Body of pancreas (tissue), 4 donors: ENCODE measurements around the gene CARD14. TPM values are rescaled to one million over a fixed set of nuclear protein-coding genes. Genes with fewer than 3 reads are reported as not detected.

Experiments used
- ATAC-seq: fragments of 150-250 bp; one replicate; pipeline ENCODE4 v1.9.1; 2016
- DNase-seq, 4 donors: peaks; one replicate each; pipeline ENCODE4 v3.0.0-alpha.2; 2019
- H3K27ac ChIP-seq, 4 donors: fragments of 200-600 bp; sonication (generic); 1 replicate in 3 of 4; 2 replicates in 1 of 4; pipeline versions ENCODE4 v1.5.1 to v1.6.1; 2016 to 2019; ENCODE audit warnings: mild to moderate bottlenecking in 1 of 4, mixed read lengths in 1 of 4, moderate library complexity in 1 of 4
- H3K27me3 ChIP-seq, 2 donors: fragments of 200-600 bp; sonication (generic); one replicate each; pipeline ENCODE4 v1.6.0; 2016; ENCODE audit warnings: mild to moderate bottlenecking in 1 of 2
- H3K36me3 ChIP-seq, 2 donors: fragments of 200-600 bp; sonication (generic); replicated peaks in 1 of 2; 2 replicates each; pipeline ENCODE4 v1.5.1; 2016; ENCODE audit warnings: low read depth in 2 of 2; ENCODE audit not compliant: insufficient read depth in 1 of 2
- H3K4me1 ChIP-seq: fragments of 200-600 bp; sonication (generic); one replicate; pipeline ENCODE4 v1.6.0; 2016
- H3K4me3 ChIP-seq, 2 donors: fragments of 200-600 bp; sonication (generic); 1 replicate in 1 of 2; 2 replicates in 1 of 2; pipeline ENCODE4 v1.5.1; 2016 to 2019
- H3K9me3 ChIP-seq, 3 donors: fragments of 200-600 bp; sonication (generic); 1 replicate in 2 of 3; 2 replicates in 1 of 3; pipeline ENCODE4 v1.5.1; 2016
- POLR2A ChIP-seq, 3 donors: fragments of 450-650 bp; IDR thresholded peaks; one replicate each; pipeline ENCODE4 v1.6.1; 2016; ENCODE audit warnings: antibody characterized with exemption in 3 of 3, mild to moderate bottlenecking in 2 of 3
- WGBS, 2 donors: methylation state at CpG; one replicate each; pipeline ENCODE4 v1.1.5; 2017; 5-methylcytosine and 5-hydroxymethylcytosine counted together
- intact Hi-C: fragments of 100-400 bp; cut with DNase I; formaldehyde crosslinking; loops from one replicate; pipeline ENCODE4 v1.15.1; 2023
- total RNA-seq, 2 donors: library from RNA; depleted of rRNA; stranded (reverse); fragments of >200 nt; gene quantifications; one replicate each; pipeline ENCODE4 v1.1.0, GENCODE V29; 2016
- TF ChIP-seq, protein P1 (sequence below), 7 experiments: fragments of 450-650 bp in 4 of 7; fragments of 200-600 bp in 3 of 7; sonication (generic) in 3 of 7; IDR thresholded peaks; one replicate each; pipeline ENCODE4 v1.5.1; 2016 to 2019; ENCODE audit warnings: antibody characterized with exemption in 7 of 7

CARD14 gene
- total RNA-seq, 2 donors from 2014 or later: not detected

GRCh38 chr17:80189611-80190010 is 19.8 kb downstream of the CARD14 start:
- Histone ChIP-seq H3K36me3 (no peaks in the 10 kb centered on the region), H3K27me3 (no peaks in the 10 kb centered on the region), H3K9me3 (no peaks in the 10 kb centered on the region), H3K27ac (no peak overlapping the region), H3K4me3 (no peak overlapping the region), H3K4me1 (peaks cover 21% of the 10 kb centered on the region)
- DNase-seq (no peak), ATAC-seq (no peak)
- intact Hi-C loops: no loop called here
- 82 to 84% methylated on average over 12 to 21 of the region's 23 CpGs for WGBS, 2 donors
- TF ChIP-seq POLR2A (IDR thresholded peaks at IDR 0.05): no peak
- TF ChIP-seq, protein P1, sequence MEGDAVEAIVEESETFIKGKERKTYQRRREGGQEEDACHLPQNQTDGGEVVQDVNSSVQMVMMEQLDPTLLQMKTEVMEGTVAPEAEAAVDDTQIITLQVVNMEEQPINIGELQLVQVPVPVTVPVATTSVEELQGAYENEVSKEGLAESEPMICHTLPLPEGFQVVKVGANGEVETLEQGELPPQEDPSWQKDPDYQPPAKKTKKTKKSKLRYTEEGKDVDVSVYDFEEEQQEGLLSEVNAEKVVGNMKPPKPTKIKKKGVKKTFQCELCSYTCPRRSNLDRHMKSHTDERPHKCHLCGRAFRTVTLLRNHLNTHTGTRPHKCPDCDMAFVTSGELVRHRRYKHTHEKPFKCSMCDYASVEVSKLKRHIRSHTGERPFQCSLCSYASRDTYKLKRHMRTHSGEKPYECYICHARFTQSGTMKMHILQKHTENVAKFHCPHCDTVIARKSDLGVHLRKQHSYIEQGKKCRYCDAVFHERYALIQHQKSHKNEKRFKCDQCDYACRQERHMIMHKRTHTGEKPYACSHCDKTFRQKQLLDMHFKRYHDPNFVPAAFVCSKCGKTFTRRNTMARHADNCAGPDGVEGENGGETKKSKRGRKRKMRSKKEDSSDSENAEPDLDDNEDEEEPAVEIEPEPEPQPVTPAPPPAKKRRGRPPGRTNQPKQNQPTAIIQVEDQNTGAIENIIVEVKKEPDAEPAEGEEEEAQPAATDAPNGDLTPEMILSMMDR (IDR thresholded peaks at IDR 0.05): no peak

DNA sequence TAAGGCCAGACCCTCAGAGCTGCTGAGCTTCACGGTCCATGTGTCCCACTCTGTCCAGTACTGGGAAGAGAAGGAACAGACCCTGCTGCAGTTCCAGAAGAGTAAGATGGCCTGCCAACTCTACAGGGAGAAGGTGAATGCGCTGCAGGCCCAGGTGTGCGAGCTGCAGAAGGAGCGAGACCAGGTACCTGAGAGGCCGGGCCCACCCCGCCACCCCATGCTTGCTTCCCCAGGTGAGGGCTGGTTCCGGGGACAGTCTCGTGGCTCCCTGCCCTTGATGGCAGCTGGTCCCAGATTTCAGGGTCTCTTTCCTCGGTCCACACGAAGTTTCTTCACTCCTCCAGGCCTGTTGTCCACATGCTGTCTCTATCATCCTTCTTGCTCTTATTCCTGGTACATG is 20.9 kb downstream of the CARD14 start:
- DNase-seq: no peak
- Histone ChIP-seq H3K27me3 (no peaks in the 10 kb centered on the region), H3K9me3 (no peaks in the 10 kb centered on the region), H3K27ac (no peak overlapping the region), H3K36me3 (no peaks in the 10 kb centered on the region), H3K4me1 (peaks cover 24% of the 10 kb centered on the region), H3K4me3 (no peak overlapping the region)
- intact Hi-C loops: no loop called here
- WGBS, 2 donors: 80 to 88% methylated on average over 4 to 10 of the region's 10 CpGs
- no peak for ATAC-seq
- TF ChIP-seq, protein P1 (IDR thresholded peaks at IDR 0.05): no peak
- no peak for TF ChIP-seq POLR2A (IDR thresholded peaks at IDR 0.05)

DNA sequence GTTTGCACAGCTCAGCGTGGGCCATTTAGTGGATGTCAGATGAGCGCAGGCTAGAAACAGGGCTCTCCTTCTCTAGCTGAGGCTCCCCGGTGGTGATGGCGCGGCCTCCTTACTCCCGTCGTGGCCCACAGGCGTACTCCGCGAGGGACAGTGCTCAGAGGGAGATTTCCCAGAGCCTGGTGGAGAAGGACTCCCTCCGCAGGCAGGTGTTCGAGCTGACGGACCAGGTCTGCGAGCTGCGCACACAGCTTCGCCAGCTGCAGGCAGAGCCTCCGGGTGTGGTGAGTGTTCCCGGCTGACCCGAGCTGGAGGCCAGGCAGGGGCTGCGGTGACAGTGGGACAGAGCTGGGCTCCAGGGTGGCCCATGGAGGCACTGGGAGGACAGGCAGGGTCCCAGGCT is 21.4 kb downstream of the CARD14 start:
- 79 to 90% methylated on average over 18 to 20 of the region's 20 CpGs for WGBS, 2 donors
- ATAC-seq: no peak
- intact Hi-C loops: no loop called here
- Histone ChIP-seq H3K9me3 (no peaks in the 10 kb centered on the region), H3K4me3 (no peak overlapping the region), H3K36me3 (no peaks in the 10 kb centered on the region), H3K27ac (no peak overlapping the region), H3K27me3 (no peaks in the 10 kb centered on the region), H3K4me1 (peaks cover 26% of the 10 kb centered on the region)
- DNase-seq: no peak
- no peak for TF ChIP-seq POLR2A (IDR thresholded peaks at IDR 0.05)
- TF ChIP-seq, protein P1 (IDR thresholded peaks at IDR 0.05): no peak

GRCh38 chr17:80191865-80192661 is 22.2 kb downstream of the CARD14 start:
- peak in 3 of 4 donors; percentile 28 to 46 (median 37) for DNase-seq
- 40 to 44% methylated on average over 20 to 29 of the region's 29 CpGs for WGBS, 2 donors

More at GRCh38 chr17:80191865-80192661, 22.2 kb downstream of the CARD14 start:
- intact Hi-C loops: no loop called here
- H3K9me3 ChIP-seq: no peaks in the 10 kb centered on the region
- ATAC-seq: peak; percentile 46
- H3K4me3 ChIP-seq: no peak overlapping the region
- TF ChIP-seq POLR2A (IDR thresholded peaks at IDR 0.05): no peak
- TF ChIP-seq, protein P1 (IDR thresholded peaks at IDR 0.05): no peak
- no peaks in the 10 kb centered on the region for H3K27me3 ChIP-seq
- H3K27ac ChIP-seq: peak overlapping the region in 2 of 4 donors; percentile 26 to 61
- H3K36me3 ChIP-seq: no peaks in the 10 kb centered on the region
- H3K4me1 ChIP-seq: peaks cover 22% of the 10 kb centered on the region
